Hematopoietic multipotent progenitor cell treated with erythropoietin and hydrocortisone succinate and interleukin-3 and kit ligand, for 17 days (in vitro differentiated cells): ENCODE data around the gene TMEM161A.
"Not testable (repeated sequence)": the region's sequence is repeated elsewhere in the genome, so short reads cannot be mapped to it uniquely, and the experiment has no call there.

Experiments used
- DNase-seq: peaks from one replicate; pipeline ENCODE4 v3.0.0-alpha.2; 2015; ENCODE audit warnings: low spot score

The TMEM161A gene

GRCh38 chr19:19155495-19156219 lies 17.4 kb upstream of the TMEM161A start:
- DNase-seq, result no peak

GRCh38 chr19:19154768-19155494 lies 16.7 kb upstream of the TMEM161A start:
- no peak for DNase-seq

- no peak for DNase-seq
These were observed 14.5 kb upstream of the TMEM161A start for GRCh38 chr19:19152668-19153384.

GRCh38 chr19:19151418-19151817 lies 13.1 kb upstream of the TMEM161A start:
- DNase-seq, result no peak

- no peak for DNase-seq
These were observed 11.2 kb upstream of the TMEM161A start for GRCh38 chr19:19149435-19149834.

- DNase-seq, result not testable (repeated sequence)
These were observed 10.2 kb upstream of the TMEM161A start for GRCh38 chr19:19148504-19148903.

GRCh38 chr19:19147344-19147743 lies 9.1 kb upstream of the TMEM161A start:
- no peak for DNase-seq

- DNase-seq, result no peak
These were observed 8.6 kb upstream of the TMEM161A start for GRCh38 chr19:19146865-19147264.

- peak; percentile 81 for DNase-seq
These were observed 7.7 kb upstream of the TMEM161A start for GRCh38 chr19:19145684-19146608.

- no peak for DNase-seq
These were observed 7.0 kb upstream of the TMEM161A start for GRCh38 chr19:19145281-19145680.

GRCh38 chr19:19142347-19142746 lies 4.1 kb upstream of the TMEM161A start:
- no peak for DNase-seq

- DNase-seq, result no peak
These were observed 2.2 kb upstream of the TMEM161A start for GRCh38 chr19:19140476-19140875.

GRCh38 chr19:19139876-19140229 lies 1.6 kb upstream of the TMEM161A start:
- no peak for DNase-seq

GRCh38 chr19:19137556-19138108 lies 646 bp downstream of the TMEM161A start:
- no peak for DNase-seq

GRCh38 chr19:19135713-19136112 lies 2.6 kb downstream of the TMEM161A start:
- not testable (repeated sequence) for DNase-seq

GRCh38 chr19:19134687-19135158 lies 3.6 kb downstream of the TMEM161A start:
- DNase-seq, result no peak

- DNase-seq, result no peak
These were observed 4.3 kb downstream of the TMEM161A start for GRCh38 chr19:19133985-19134384.

GRCh38 chr19:19132912-19133311 lies 5.4 kb downstream of the TMEM161A start:
- no peak for DNase-seq

GRCh38 chr19:19131989-19132388 lies 6.3 kb downstream of the TMEM161A start:
- DNase-seq, result no peak

- no peak for DNase-seq
These were observed 12.2 kb downstream of the TMEM161A start for GRCh38 chr19:19126102-19126501.

GRCh38 chr19:19123386-19123785 lies 14.9 kb downstream of the TMEM161A start:
- DNase-seq, result no peak
